HG03460 (cell line): ENCODE data around the gene SMOC1.

ENCODE experiments used
- ATAC-seq: cut with Tn5 transposase; IDR thresholded peaks from one replicate; pipeline ENCODE4 v1.9.1; 2021; ENCODE audit not compliant: unreplicated experiment

Gene SMOC1

DNA sequence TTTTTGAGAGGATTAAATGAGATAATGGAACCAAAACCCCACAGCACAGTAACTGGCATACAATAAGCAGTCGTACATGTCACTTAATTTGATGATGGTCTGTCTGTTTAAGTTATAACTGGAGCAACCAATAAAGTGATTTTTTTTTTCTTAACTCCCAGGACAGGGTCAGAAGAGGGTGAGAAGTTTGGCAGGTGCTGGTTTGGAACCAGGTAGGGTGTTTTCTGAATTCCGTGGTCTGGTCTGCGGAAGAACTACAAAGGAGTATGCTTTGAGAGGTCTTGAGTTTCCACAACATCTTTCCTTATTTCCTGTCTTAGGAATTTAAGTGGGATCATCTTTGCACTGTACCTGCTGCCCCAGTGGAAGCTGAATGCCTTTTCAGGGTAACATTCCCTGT is 197.8 kb downstream of the SMOC1 start:
- no peak for ATAC-seq

DNA sequence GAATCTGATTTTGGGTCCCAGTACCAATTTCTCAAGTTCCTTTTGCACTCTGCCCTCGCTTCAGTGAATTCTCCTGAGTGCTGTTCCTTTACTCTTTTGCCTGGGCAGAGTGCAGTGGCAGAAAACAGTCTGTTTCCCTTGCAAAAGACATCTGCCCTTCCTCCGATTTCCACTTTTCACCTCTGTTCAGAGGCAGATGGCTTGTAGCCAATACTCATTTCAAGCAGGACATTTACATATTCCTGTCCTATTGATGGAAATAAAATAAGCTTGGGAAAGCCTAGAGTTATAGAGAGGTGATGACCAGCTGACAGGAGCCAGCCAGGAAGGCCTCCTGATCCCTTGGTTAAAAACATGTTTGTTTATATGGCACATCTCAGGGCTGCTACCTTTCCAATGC is 198.5 kb downstream of the SMOC1 start:
- no peak for ATAC-seq

- no peak for ATAC-seq
Measured at GRCh38 chr14:70078329-70078728, 199.1 kb downstream of the SMOC1 start.

- ATAC-seq = no peak
Measured at GRCh38 chr14:70080076-70080475, 200.9 kb downstream of the SMOC1 start.
